K562 (cell line): Measurements from ENCODE around the gene RPS6KA2. TPM values are rescaled to one million over a fixed set of nuclear protein-coding genes. Genes with fewer than 3 reads are reported as not detected.

Experiments used
- polyA plus RNA-seq, 8 experiments: library from polyadenylated mRNA; depleted of rRNA in 4 of 8; stranded (reverse) in 5 of 8; unstranded in 3 of 8; fragments of >200 nt; fragmentation: Nextera tagmentation in 2 of 8; fragmentation: Illumina TruSeq in 1 of 8; extraction: Ambion mirVana in 2 of 8; extraction: Trizol in 1 of 8; gene quantifications; 2 replicates each; pipeline versions ENCODE4 v1.2.1 to v1.2.3, GENCODE V29; 2011 to 2014; ENCODE audit warnings: inconsistent platforms in 1 of 8, missing spikeins in 1 of 8
- total RNA-seq, 7 experiments: library from RNA; depleted of rRNA in 6 of 7; stranded (reverse); fragments of >200 nt in 6 of 7; fragmentation: Illumina TruSeq in 2 of 7; extraction: Trizol in 2 of 7; gene quantifications; 2 replicates each; pipeline versions ENCODE4 v1.2.1 to v1.2.3, GENCODE V29; 2011 to 2021; ENCODE audit warnings: low replicate concordance in 1 of 7
- TF ChIP-seq, protein P1 (sequence below): fragments of 450-650 bp; IDR thresholded peaks from one replicate; pipeline ENCODE4 v1.6.1; 2018; ENCODE audit warnings: mild to moderate bottlenecking, moderate library complexity; ENCODE audit not compliant: partially characterized antibody
- TF ChIP-seq, protein P2 (sequence below): fragments of 250-450 bp; sonication (Bioruptor Pico); IDR thresholded peaks from 2 replicates; pipeline ENCODE4 v1.5.1; 2021; ENCODE audit warnings: mild to moderate bottlenecking
- TF ChIP-seq, protein P3 (sequence below), 2 experiments: fragments of 450-650 bp in 1 of 2; IDR thresholded peaks; 2 replicates each; pipeline ENCODE4 v1.6.1; 2011 to 2017; ENCODE audit warnings: low read depth in 2 of 2, antibody characterized with exemption in 1 of 2, borderline replicate concordance in 1 of 2, low read length in 1 of 2, mild to moderate bottlenecking in 1 of 2, mixed read lengths in 1 of 2; ENCODE audit not compliant: control insufficient read depth in 1 of 2

The RPS6KA2 gene
- total and polyA plus RNA-seq, 9 of the 15 experiments (the other 6 are each of a cell fraction or from before 2014, with no cell fraction given) = 0.29 to 1.00 (median 0.53) TPM

DNA sequence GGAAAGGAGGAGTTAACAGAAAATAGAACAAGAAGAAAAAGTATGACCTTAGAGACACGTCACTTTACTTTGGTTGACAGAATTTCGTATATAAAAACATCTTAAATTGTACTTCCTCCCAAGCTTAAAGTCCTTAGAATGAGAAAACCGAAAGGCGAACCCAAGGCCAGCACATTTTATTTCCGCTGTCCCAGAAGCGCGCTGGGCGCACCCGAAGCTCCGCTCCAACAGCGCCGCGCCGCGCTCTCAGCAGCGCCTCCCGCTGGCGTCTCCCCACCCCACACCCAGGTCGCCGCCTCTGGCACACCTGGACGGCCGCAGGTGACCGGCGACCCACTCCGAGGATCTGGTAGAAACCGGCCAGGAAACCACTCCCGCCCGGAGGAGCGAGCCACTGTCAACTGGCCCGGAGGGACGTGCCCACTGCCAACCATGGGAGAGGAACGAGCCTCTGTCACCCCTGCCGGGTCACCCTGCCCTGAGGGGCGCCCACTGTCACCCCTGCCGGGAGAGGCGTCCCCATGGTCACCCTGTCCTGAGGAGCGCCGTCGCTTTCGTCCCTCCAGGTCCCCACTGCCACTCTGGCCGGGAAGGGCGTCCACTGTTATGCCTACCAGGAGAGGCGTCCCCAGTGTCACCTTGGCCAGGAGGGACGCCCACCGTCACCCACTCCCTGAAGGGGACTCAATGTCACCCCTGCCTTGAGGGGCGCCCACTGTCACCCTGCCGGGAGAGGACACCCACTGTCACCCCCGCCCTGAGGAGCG is 245.1 kb downstream of the RPS6KA2 start (continued):
- TF ChIP-seq, protein P1, sequence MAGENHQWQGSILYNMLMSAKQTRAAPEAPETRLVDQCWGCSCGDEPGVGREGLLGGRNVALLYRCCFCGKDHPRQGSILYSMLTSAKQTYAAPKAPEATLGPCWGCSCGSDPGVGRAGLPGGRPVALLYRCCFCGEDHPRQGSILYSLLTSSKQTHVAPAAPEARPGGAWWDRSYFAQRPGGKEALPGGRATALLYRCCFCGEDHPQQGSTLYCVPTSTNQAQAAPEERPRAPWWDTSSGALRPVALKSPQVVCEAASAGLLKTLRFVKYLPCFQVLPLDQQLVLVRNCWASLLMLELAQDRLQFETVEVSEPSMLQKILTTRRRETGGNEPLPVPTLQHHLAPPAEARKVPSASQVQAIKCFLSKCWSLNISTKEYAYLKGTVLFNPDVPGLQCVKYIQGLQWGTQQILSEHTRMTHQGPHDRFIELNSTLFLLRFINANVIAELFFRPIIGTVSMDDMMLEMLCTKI = no peak
- TF ChIP-seq, protein P2, sequence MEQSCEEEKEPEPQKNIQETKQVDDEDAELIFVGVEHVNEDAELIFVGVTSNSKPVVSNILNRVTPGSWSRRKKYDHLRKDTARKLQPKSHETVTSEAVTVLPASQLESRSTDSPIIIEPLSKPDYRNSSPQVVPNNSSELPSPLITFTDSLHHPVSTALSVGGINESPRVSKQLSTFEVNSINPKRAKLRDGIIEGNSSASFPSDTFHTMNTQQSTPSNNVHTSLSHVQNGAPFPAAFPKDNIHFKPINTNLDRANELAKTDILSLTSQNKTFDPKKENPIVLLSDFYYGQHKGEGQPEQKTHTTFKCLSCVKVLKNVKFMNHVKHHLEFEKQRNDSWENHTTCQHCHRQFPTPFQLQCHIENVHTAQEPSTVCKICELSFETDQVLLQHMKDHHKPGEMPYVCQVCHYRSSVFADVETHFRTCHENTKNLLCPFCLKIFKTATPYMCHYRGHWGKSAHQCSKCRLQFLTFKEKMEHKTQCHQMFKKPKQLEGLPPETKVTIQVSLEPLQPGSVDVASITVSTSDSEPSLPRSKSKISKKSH (CRISPR knock-in tag) = no peak
- TF ChIP-seq, protein P3, sequence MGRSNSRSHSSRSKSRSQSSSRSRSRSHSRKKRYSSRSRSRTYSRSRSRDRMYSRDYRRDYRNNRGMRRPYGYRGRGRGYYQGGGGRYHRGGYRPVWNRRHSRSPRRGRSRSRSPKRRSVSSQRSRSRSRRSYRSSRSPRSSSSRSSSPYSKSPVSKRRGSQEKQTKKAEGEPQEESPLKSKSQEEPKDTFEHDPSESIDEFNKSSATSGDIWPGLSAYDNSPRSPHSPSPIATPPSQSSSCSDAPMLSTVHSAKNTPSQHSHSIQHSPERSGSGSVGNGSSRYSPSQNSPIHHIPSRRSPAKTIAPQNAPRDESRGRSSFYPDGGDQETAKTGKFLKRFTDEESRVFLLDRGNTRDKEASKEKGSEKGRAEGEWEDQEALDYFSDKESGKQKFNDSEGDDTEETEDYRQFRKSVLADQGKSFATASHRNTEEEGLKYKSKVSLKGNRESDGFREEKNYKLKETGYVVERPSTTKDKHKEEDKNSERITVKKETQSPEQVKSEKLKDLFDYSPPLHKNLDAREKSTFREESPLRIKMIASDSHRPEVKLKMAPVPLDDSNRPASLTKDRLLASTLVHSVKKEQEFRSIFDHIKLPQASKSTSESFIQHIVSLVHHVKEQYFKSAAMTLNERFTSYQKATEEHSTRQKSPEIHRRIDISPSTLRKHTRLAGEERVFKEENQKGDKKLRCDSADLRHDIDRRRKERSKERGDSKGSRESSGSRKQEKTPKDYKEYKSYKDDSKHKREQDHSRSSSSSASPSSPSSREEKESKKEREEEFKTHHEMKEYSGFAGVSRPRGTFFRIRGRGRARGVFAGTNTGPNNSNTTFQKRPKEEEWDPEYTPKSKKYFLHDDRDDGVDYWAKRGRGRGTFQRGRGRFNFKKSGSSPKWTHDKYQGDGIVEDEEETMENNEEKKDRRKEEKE (IDR thresholded peaks at IDR 0.05; ENCODE audit: borderline replicate concordance in 1 of 2, control insufficient read depth in 1 of 2, low read depth in 2 of 2, low read length in 1 of 2) = no peak; a peak in 1 of 4 replicates
